Lung (tissue), 12 donors: ENCODE measurements around the gene NUDT6. TPM values are rescaled to one million over a fixed set of nuclear protein-coding genes. Genes with fewer than 3 reads are reported as not detected.

Source experiments
- ATAC-seq: fragments of 200-7000 bp; cut with Tn5 transposase; one replicate; pipeline ENCODE4 v1.9.1; 2020; ENCODE audit warnings: moderate number of reproducible peaks; ENCODE audit not compliant: insufficient read depth, low FRiP score
- DNase-seq, 3 donors: peaks; one replicate each; pipeline ENCODE4 v3.0.0-alpha.2; 2013 to 2017
- H3K27ac ChIP-seq, 2 donors: one replicate each; pipeline ENCODE4 v1.5.1; 2013; ENCODE audit warnings: mild to moderate bottlenecking in 2 of 2, moderate library complexity in 2 of 2, control low read depth in 1 of 2, inconsistent platforms in 1 of 2, low read depth in 1 of 2, low read length in 1 of 2
- H3K27me3 ChIP-seq, 3 donors: one replicate each; pipeline ENCODE4 v1.5.1; 2013; ENCODE audit warnings: low read length in 2 of 3; ENCODE audit not compliant: control insufficient read depth in 3 of 3, insufficient read depth in 3 of 3
- H3K36me3 ChIP-seq, 4 donors: one replicate each; pipeline ENCODE4 v1.5.1; 2013; ENCODE audit warnings: low read length in 4 of 4, mild to moderate bottlenecking in 1 of 4, moderate library complexity in 1 of 4; ENCODE audit not compliant: control insufficient read depth in 4 of 4, insufficient read depth in 4 of 4
- H3K4me1 ChIP-seq, 5 donors: one replicate each; pipeline ENCODE4 v1.5.1; 2013; ENCODE audit warnings: low read length in 5 of 5, mild to moderate bottlenecking in 2 of 5, moderate library complexity in 1 of 5; ENCODE audit not compliant: control insufficient read depth in 5 of 5, insufficient read depth in 5 of 5
- H3K4me3 ChIP-seq: one replicate; pipeline ENCODE4 v1.5.1; 2013; ENCODE audit warnings: mild to moderate bottlenecking, control low read depth, moderate library complexity
- H3K9ac ChIP-seq, 2 donors: one replicate each; pipeline ENCODE4 v1.5.1; 2013; ENCODE audit warnings: low read length in 2 of 2, control low read depth in 1 of 2; ENCODE audit not compliant: insufficient read depth in 1 of 2
- H3K9me3 ChIP-seq, 4 donors: one replicate each; pipeline ENCODE4 v1.5.1; 2013; ENCODE audit warnings: low read length in 3 of 4, mild to moderate bottlenecking in 1 of 4, moderate library complexity in 1 of 4; ENCODE audit not compliant: control insufficient read depth in 4 of 4, insufficient read depth in 3 of 4
- WGBS, 2 donors: extraction: QIAGEN DNeasy Blood & Tissue Kit; methylation state at CpG; one replicate each; pipeline ENCODE4 v1.1.7; 2013; 5-methylcytosine and 5-hydroxymethylcytosine counted together
- polyA plus RNA-seq, 2 donors: library from polyadenylated mRNA; stranded (reverse); fragments of 200-250 nt; gene quantifications; one replicate each; pipeline ENCODE4 v1.2.1, GENCODE V29; 2013
- total RNA-seq, 2 donors: library from RNA; depleted of rRNA in 1 of 2; stranded (reverse); fragments of >200 nt in 1 of 2; gene quantifications; one replicate each; pipeline ENCODE4 v1.2.1, GENCODE V29; 2014 to 2021
- TF ChIP-seq, protein P1 (sequence below): IDR thresholded peaks from 2 replicates; pipeline ENCODE4 v1.5.1; 2012; ENCODE audit warnings: mild to moderate bottlenecking; ENCODE audit errors: control extremely low read depth, extremely low read depth
- donor health status: control.
- donor health status: control.
- donor health status: Bipolar disorder and iron deficiency.
- donor health status: healthy.
- donor health status: DM: yes; HTN: yes; CAD: no.

Gene NUDT6
- total and polyA plus RNA-seq, 4 donors, result 3.8 to 9.2 (median 6.7) TPM

DNA sequence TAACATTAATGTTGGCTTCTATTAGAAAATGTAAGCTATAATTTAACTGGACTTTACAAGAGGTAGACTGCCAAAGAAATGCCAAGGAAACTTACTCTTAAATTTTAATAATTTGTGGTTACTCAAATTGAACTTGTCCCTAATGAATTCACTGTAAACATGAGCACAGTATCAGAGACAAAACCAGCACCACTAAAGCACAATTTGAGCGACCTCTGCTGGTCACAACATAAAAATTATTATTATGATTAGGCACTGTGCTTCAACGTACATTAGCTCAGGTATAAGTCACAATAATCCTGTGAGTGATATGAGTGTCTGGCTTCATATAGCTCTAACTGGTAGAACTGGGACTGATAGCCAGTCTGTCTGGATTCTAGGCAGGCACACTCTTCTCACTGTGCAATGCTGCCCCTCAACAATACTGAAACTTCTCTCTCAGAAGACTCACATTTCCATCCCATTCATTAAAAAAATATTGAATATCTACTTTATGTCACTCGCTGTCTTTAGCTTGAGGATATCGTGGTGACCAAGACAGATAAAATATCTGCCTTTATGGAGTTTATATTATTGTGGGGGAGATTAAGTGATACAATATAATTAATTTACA, 8.0 kb downstream of the NUDT6 start:
- Histone ChIP-seq H3K27ac (no peak overlapping the region), H3K27me3 (no peaks in the 10 kb centered on the region), H3K4me3 (no peak overlapping the region), H3K4me1 (no peaks in the 10 kb centered on the region), H3K9me3 (no peaks in the 10 kb centered on the region), H3K36me3 (peaks cover 0 to 14% (median 0%) of the 10 kb centered on the region in 4 donors), H3K9ac (no peak overlapping the region)
- WGBS, 2 donors, result 39 to 43% methylated on average over 4 of the region's 4 CpGs
- DNase-seq (peak in 2 of 3 donors; percentile 49 to 72), ATAC-seq (peak; percentile 53)
- TF ChIP-seq, protein P1, sequence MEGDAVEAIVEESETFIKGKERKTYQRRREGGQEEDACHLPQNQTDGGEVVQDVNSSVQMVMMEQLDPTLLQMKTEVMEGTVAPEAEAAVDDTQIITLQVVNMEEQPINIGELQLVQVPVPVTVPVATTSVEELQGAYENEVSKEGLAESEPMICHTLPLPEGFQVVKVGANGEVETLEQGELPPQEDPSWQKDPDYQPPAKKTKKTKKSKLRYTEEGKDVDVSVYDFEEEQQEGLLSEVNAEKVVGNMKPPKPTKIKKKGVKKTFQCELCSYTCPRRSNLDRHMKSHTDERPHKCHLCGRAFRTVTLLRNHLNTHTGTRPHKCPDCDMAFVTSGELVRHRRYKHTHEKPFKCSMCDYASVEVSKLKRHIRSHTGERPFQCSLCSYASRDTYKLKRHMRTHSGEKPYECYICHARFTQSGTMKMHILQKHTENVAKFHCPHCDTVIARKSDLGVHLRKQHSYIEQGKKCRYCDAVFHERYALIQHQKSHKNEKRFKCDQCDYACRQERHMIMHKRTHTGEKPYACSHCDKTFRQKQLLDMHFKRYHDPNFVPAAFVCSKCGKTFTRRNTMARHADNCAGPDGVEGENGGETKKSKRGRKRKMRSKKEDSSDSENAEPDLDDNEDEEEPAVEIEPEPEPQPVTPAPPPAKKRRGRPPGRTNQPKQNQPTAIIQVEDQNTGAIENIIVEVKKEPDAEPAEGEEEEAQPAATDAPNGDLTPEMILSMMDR, result peak; percentile 43

DNA sequence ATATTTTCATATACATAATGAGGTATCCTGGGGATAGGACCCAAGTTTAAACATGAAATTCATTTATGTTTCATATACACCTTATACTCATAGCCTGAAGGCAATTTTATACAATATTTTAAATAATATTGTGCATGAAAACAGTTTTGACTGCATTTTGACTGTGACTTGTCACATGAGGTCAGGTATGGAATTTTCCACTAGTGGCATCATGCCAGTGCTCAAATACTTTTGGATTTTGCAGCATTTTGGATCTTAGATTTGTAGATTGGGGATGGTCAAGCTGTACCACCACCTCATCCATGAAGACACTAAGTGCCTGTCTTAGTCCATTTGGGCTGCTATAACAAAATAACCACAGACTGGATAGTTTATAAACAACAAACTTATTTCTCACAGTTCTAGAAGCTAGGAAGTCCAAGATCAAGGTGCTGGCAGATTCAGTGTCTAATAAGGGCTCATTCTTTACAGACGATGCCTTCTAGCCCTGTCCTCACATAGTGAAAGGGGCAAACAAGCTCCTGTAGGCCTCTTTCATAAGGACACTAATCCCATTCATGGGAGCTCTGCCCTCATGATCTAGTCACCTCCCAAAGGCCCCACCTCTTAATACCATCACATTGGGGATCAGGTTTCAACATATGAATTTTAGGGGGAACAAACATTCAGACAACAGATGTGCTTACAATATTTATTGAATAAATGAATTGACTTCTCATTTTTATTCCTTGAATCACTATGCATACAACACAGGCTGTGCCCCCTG, 9.4 kb downstream of the NUDT6 start:
- no peaks in the 10 kb centered on the region for H3K9me3 ChIP-seq
- H3K4me3 ChIP-seq, result no peak overlapping the region
- no peak overlapping the region for H3K27ac ChIP-seq
- no peaks in the 10 kb centered on the region for H3K27me3 ChIP-seq
- no peak overlapping the region for H3K9ac ChIP-seq
- H3K4me1 ChIP-seq, result no peaks in the 10 kb centered on the region
- peaks cover 0 to 14% (median 0%) of the 10 kb centered on the region in 4 donors for H3K36me3 ChIP-seq
- TF ChIP-seq, protein P1, result no peak
- 76 to 93% methylated on average over 1 of the region's 1 CpG for WGBS, 2 donors
- ATAC-seq (no peak), DNase-seq (no peak)

DNA sequence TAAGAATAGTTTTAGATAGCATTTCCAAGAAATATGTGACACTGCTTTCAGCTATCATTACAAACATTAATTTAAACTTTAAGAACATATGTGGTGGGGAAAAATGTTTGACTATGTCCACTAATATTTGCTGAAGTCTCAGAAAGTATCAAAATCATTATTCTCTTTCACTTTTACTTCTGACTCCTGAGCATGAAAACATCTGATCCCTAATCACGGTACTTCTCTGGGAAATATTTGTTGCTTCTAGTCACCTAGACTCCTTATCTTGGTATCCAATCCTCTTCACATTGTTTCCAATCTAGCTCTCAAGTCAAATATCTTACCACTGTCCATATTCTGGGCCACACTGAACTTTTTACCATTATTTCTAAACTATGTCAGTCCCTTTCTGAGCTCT, 10.8 kb downstream of the NUDT6 start:
- Histone ChIP-seq H3K4me1 (no peaks in the 10 kb centered on the region), H3K36me3 (peaks cover 0 to 14% (median 0%) of the 10 kb centered on the region in 4 donors), H3K27me3 (no peaks in the 10 kb centered on the region), H3K4me3 (no peak overlapping the region), H3K9me3 (no peaks in the 10 kb centered on the region), H3K27ac (no peak overlapping the region), H3K9ac (no peak overlapping the region)
- DNase-seq (no peak), ATAC-seq (no peak)
- 79 to 92% methylated on average over 1 of the region's 1 CpG for WGBS, 2 donors
- TF ChIP-seq, protein P1, result no peak
